Measurements from ENCODE around the gene COX4I2.

The COX4I2 gene

GRCh38 chr20:31684153-31685015 lies 46.7 kb downstream of the COX4I2 start:
- peak in 1 of 2 experiments; percentile 31 for DNase-seq (ENCODE audit: low read depth in 1 of 2, low spot score in 1 of 2)
- no peak overlapping the region for H3K4me3 ChIP-seq (replicated peaks; ENCODE audit: insufficient read depth, low read length)

GRCh38 chr20:31685853-31686643 lies 48.3 kb downstream of the COX4I2 start:
- no peak for DNase-seq (ENCODE audit: low read depth in 1 of 2, low spot score in 1 of 2)
- Histone ChIP-seq H3K27ac (replicated peaks) (no peak overlapping the region), H3K4me3 (replicated peaks; ENCODE audit: insufficient read depth, low read length) (no peak overlapping the region), H3K27me3 (ENCODE audit: insufficient read depth, poor library complexity, severe bottlenecking) (no peaks in the 10 kb centered on the region)
- TF ChIP-seq CTCF (IDR thresholded peaks at IDR 0.05; ENCODE audit: insufficient read depth, low read length), result no peak
- TF ChIP-seq REST (IDR thresholded peaks at IDR 0.05; ENCODE audit: insufficient replicate concordance, low read depth), result no peak
- no peak for TF ChIP-seq POLR2AphosphoS5 (IDR thresholded peaks at IDR 0.05; ENCODE audit: low read depth)
- no peak for TF ChIP-seq SPI1 (IDR thresholded peaks at IDR 0.05; ENCODE audit: borderline replicate concordance, low read depth)
- TF ChIP-seq GABPA (IDR thresholded peaks at IDR 0.05; ENCODE audit: low read depth), result no peak

More at GRCh38 chr20:31684153-31685015, 46.7 kb downstream of the COX4I2 start:
- TF ChIP-seq SPI1 (IDR thresholded peaks at IDR 0.05; ENCODE audit: borderline replicate concordance, low read depth) (no peak), GABPA (IDR thresholded peaks at IDR 0.05; ENCODE audit: low read depth) (no peak), CTCF (IDR thresholded peaks at IDR 0.05; ENCODE audit: insufficient read depth, low read length) (no peak), REST (IDR thresholded peaks at IDR 0.05; ENCODE audit: insufficient replicate concordance, low read depth) (no peak), POLR2AphosphoS5 (IDR thresholded peaks at IDR 0.05; ENCODE audit: low read depth) (no peak)
- Histone ChIP-seq H3K27me3 (ENCODE audit: insufficient read depth, poor library complexity, severe bottlenecking) (no peaks in the 10 kb centered on the region), H3K27ac (replicated peaks) (peak overlapping the region; percentile 37; the same call in 1 of the 2 replicates)

- Histone ChIP-seq H3K4me3 (replicated peaks; ENCODE audit: insufficient read depth, low read length) (no peak overlapping the region), H3K27me3 (ENCODE audit: insufficient read depth, poor library complexity, severe bottlenecking) (no peaks in the 10 kb centered on the region), H3K27ac (replicated peaks) (no peak overlapping the region)
- DNase-seq (ENCODE audit: low read depth in 1 of 2, low spot score in 1 of 2), result no peak
- TF ChIP-seq POLR2AphosphoS5 (IDR thresholded peaks at IDR 0.05; ENCODE audit: low read depth) (no peak), GABPA (IDR thresholded peaks at IDR 0.05; ENCODE audit: low read depth) (no peak), SPI1 (IDR thresholded peaks at IDR 0.05; ENCODE audit: borderline replicate concordance, low read depth) (no peak), REST (IDR thresholded peaks at IDR 0.05; ENCODE audit: insufficient replicate concordance, low read depth) (no peak)
Observed at GRCh38 chr20:31687777-31688176, 50.1 kb downstream of the COX4I2 start.

All from HL-60 (cell line).